ENCODE measurements around the gene EBF3.

The EBF3 gene

DNA sequence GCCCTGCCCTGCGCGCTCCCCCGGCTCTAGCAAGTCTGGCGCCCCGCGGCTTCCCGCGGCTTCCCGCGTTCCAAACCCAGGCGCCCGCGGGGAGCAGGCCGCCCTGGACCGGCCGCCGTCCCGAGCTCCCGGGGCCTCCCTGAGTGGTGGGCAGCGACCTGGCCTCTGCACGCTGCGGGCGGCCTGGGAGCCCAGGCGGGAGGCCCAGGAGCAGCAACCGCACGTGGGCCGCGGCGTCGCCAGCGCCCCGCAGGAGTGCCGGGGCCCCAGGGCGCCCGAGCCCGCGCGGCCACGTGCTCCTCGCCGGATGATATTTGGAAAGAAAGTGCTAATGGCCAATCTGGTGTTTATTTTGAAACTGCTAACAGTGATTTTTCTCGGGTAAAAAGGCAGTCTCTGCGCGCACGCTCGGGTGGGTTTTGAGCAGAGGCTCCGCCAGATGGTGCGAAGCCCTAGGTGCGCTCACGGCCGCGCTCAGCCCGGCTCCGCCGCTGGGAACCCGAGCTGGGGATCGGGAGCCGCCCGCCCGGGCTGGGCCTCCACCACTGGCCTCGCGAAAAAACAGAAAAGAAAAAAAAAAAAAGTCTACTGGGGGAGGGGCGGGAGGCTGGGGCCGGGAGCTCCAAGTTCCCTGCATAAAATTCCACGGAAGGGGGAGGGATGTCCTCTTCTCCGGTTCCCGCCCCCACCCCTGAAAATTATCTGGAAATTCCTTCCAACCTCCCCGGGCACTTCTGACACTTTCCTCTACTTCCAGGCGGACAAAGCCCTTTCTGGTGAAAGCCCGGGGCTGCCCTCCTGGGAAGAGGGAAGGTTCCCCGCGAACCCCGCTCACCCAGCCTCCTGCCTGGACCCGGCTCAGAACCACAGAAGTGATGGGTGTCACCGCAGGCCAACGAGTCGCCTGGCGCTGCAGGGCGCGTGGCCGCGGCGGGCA lies 4.3 kb downstream of the EBF3 start:
- DNase-seq: peak in 1 of 2 experiments; percentile 17

DNA sequence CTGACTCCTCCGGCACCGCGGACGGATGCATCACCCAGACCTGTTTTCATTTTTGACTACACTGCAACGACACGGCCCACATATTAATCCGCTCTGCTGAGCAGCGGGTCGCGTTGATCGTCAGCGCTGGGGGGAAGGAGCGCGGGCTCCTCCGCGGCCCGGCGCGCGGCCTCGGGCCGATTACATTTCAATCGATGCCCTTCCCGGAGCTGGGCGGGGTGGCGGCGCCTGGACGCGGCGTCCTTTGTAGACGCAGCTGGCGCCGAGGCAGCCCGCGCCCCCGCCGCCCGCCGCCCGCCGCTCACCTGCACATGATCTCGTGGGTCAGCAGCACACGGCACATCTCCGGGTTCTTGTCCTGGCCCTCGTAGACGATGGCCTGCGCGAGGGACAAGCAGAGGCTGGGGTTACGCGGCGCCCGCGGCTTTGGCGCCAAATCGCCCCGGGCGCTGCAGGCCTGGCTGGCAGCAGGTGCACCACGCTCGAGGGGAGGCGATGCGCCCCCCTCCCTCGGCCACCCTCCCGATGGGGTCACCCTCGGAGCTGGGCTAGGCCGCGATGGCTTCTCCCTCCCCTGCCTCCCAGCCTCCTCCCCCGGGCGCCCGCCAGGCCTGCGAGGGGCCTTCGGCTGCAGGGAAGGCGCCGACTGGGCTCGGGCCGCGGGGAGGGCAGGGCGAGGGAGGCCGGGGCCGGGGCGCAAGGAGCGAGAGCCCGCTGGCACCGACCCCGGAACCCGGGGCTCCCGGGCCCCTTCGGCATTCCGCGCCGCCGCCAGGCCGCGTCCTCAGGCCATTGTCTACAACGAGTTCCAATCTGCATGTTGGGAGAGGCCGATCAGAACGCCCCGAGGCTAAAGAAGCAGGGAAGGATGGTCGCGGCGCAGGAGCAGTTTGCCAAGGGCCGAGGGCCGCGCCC lies 5.2 kb downstream of the EBF3 start:
- peak in 1 of 2 experiments; percentile 45 for DNase-seq

DNA sequence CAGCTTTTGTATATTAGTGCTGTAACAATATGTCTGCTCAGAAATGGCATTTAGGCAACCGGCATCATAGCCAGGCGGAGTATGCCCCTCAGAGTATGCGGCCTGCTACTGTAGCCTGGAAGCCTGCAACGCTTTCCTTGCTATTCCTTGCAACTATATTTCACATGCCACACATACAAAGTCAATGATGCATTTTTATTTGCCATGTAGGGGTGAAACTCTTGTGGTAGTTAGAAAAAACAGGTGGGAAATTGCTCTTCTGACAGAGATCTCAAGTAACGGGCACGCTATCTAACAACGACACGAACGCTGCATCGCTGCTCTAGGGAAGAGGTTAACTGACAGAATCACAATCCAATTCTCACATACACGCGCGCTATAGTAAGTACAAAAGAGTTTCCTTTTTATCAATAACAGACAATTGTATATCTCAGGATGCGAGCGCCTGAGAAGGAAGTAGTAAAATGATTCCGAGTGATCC lies 5.9 kb downstream of the EBF3 start:
- DNase-seq: peak in 1 of 2 experiments; percentile 23

DNA sequence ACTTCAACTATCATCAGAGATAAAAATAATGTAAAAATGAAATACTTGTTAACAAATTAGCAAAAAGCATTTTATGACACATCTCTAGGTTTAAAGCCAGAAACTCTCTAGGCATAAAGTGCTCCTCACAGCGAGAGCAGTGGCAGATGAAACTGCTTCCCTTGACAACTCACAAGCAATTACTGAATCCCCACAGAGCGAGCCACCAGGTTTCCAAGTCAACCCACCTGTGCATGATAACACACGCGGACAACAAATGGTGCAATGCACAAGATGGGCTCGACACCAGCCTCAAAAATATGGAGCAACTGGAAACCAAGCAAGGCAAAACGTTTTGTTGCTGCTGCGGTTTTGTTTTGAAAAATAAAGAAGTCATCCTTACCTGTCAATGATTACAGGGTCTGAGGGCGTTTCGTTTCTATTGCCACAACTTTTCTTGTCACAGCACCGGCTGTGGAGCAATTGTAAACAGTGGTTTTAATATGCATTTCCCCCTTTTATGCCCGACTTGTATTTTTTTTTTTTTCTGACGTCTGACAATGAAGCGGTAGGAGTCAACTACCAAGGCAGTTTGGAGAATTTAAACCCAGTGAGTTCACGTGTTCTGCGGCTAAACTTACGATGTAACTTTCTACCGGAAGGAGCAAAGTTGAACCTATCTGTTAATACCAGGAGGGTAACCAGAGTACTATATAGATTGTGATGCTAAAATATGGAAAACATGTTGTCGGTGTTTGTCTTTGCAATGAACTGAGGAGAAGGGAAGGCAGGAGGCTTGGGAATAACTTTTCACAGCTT lies 7.0 kb downstream of the EBF3 start:
- DNase-seq: no peak

DNA sequence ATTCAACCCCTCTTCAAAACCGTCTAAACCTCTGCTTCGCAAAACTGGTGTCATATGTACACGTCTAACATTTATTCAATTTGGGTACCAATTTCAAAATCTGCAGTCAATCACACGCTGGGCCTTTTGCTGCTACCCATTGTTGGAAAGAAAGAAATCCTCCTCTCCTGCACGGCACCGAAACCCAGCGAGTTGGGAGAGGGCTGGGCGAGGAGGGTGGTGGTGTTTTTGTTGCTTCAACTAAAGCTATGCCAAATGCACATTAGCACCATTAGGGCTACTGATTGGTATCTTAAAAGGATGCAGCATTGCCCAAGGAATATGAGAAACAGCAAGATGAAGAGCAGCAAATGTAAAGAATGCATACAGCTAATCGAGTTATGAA lies 7.8 kb downstream of the EBF3 start:
- DNase-seq: no peak

DNA sequence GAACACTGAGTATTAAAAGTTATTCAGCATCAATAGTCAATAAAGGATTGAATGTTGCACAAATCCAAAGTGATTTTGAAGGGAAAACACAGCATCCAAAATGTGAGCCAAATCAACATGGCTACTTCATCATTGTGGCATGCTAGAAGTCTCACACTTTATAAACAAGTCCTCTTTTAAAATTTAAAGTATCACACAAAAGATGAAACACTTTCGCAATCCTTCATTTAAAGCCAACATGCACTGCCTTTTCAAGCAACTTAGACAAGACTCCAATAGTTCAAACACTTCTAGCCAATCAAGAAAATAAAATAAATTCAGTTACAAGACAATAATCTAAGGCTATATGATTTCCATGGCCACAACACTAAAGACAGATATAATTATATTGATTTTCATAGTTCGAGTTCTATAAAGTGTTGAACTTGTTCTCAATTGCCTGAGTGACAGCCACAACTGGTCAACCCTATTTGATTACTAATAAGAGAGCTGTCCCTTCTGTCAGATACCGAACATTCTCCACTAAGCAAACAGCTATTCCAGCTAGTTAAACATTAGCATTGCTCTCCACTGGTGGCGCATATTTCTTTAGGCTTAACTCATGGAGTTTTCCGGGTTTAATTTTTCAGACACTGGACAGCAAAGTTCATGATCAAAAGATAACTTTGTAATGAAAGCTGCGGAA lies 8.3 kb downstream of the EBF3 start:
- peak in 1 of 2 experiments; percentile 36 for DNase-seq

DNA sequence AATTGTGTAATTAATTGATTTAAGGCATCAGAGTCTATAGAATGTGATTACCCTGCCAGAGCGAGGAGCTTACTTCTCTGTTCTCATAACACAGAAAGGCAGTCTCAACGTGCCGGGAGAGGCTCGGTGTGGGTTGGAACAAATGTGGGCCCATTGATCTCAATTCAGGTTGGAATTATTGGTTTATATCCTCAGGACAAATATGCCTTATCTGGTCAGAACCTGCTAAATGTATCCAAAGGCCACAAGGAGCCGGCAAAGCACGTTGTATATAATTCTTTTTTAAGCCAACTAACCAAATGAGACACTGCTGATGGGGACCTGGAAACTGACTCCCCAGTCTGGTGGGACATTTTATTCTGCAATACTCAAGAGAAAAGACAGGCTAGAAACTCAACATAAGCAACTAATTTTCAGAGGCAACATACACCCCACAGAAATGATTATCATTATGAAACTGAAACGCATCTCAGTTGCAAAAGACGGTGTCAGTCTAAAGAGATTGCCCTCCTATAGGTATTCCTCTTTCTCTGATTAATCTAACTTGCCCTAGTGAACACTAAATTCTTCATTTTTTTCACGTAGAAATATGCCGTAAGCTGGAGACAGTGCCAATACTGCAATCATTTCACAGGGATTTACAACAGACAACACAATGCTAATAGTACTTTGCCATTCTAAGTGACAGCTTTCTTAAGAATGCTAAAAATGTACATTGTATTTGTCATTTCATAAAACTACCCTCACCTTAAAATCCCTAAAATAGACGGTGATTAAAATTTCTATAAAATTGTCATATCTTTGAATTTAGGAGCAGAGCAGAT lies 9.4 kb downstream of the EBF3 start:
- no peak for DNase-seq

DNA sequence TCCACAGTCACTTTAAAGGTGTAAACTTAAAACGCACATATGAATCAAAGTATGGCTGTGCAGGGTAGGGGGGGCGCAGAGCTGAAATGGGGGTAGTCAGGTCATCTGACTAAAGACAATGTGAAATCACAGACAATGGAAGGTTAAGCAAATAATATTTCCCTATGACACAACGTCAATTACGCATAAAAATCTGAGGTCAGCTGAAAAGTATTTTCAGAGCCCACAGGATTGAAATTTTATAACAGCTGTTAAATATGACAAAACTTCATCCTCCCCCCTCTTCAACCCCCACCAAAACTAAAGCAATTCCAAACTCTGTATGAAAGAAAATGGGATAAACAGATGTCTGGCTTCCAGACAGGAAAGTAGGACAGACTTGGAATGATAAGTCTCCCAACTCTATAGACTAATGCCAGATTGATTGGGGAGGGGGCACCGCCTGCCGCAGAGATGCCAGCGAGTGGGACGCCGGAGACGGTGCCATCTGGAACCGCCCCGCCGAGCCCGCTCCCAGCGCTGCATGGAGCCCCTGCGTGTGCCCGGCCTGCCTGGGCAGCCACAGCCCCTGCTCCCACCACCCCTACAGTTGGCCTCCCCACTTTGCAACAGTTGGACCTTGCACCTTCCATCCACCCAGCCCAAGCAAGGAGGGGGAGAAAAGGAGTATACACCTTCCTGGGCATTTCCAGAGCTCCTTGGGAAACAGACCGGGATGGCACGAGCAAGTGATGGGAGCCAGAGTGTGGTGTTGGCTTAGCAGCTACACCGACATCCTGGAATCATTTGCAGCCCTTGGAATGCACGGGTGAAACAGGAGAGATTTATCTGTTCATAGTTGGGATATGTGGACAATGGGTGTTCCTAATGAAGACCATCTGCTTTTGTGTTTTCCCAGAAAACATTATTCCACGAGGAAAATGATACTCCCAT lies 10.7 kb downstream of the EBF3 start:
- no peak for DNase-seq

DNA sequence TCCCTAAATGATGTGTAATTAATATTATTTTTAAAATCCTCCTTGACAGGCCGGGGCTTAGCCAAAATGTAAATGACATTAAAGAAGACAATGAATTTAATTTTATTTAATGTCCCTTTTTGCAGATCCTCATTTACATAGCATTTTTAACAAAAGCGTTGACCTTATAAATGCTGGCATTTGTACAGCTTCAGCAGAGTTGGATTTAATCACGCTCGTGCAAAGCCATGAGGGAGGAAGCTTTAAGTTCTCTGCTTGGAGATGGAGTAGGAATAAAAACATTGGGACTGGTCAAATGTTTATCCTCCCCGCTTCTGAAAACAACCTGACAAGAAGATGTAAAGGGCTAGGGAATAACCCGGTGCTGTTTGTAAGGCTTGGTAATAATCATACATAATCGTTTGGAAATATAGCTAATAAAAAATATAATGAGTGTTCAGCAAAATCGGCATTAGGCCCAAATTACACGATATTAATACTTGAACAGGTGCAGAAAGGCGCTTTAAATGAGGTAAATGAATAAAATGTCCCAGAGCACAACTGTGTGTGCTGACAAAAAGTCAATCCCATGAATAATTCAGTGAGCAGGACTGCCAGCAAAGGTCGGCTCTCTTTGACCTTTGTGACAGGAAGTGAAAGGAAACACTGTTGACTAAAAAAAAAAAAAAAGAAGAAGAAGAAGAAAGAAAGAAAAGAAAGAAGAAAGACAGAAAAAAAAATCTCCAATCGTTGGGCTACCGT lies 11.5 kb downstream of the EBF3 start:
- no peak for DNase-seq

DNA sequence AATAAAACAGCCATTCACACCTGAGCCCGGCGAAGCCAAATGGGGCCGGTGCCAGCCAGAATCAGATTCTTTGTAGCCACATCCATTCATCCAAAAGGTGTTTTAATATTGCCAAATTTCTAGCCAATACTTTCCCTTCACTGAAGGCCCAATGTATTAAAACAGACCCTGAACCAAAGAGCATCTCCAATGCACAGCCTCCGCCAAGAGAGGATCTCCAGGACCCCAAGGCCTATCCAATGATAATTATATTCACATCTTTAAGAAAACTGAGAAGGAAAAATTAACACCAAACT lies 12.2 kb downstream of the EBF3 start:
- DNase-seq: no peak

DNA sequence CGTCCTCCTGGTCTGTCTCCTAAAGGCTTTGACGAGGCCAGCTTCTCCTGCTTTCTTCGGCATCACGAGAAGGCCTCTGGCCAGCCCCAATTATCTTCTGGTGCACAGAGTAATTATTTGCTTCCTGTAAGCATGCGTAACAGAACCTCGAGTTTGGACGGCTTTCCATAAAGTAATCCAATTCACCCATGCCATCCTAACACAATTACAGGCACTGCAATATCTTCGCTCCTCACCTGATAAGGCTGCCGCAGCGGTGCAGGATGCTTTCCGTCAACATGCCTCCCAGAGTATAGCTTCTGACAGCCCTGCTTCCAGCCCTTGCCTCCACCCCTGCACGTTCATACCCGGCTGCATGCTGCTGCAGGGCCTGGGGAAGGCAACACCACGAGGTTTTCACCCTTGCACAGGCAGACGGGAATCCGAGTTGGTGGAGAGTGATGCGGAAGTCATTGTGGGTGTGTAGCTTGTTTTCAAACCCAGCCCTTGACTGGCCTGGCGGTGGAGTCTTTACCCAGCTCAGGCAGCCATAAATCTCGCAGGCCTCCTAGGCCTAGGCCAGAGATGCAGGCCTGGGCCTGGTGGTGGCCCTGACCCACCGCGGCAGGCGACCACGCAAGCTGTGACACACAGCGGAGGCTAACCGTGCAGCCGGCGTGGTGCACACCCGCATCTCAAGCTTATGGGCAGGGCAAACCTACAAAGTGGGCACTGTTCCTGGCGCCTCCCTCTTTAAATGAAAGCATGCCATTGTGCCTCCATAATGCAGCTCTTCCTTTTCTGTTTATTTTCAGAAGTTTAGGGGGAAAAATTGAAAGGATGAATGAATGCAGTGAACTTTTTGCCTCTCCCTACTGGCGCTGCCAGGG lies 12.7 kb downstream of the EBF3 start:
- no peak for DNase-seq

DNA sequence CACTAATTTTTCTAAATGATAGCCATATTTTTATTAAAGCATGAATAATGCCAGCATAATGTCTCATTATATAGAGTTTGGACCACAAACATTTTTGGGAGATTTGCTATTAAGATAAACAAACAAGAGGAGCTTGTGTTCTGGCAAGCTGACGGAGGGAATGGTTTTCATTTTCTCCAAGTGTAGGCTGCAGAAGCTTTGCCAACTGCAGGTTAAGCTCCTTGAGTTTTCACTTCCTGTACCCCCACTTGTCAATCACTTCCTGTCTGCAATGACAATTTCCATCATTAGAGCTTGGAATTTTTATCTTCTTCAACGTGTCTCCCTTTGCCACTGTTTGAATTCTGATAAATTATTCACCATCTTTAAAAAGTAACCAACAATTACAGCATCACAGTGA lies 13.4 kb downstream of the EBF3 start:
- no peak for DNase-seq

DNA sequence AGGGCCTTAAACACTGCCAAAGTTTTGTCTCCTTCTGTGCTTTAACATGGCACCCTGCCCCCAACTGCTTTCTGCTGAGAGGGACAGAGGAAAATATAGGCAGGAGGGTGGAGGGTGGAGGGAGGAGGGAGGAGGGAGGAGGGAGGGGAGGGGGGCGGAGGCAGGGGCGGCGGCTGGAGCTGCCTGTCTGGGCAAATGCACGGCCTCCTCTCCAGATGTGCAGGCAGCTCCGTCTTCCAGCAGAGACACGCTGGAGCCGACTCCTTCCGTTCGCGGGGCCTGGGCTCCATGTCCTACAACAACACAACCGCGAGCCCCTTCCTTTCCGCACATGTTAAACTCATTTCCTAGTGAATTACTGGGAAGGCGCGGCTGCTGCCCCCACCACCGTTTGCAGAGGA lies 14.2 kb downstream of the EBF3 start:
- DNase-seq: peak in 1 of 2 experiments; percentile 20

DNA sequence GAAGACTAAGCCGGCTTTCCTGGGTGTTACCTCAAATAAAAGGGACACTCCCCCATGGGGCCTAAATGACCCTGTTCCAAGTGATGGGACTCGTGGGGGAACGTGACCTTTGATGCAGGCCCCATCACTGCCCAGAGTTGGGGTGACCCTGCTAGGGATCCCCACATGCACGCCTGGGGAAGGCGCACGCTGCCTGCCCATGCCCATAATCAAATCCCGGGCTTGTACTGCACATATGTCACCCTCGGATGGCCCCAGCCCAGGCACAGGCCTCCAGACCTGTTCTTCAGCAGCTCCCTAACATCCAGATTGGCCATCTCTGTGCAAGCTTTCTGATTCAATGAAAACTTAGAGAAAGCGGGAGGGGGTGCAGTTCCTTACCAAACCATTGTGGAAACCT lies 14.7 kb downstream of the EBF3 start:
- no peak for DNase-seq

DNA sequence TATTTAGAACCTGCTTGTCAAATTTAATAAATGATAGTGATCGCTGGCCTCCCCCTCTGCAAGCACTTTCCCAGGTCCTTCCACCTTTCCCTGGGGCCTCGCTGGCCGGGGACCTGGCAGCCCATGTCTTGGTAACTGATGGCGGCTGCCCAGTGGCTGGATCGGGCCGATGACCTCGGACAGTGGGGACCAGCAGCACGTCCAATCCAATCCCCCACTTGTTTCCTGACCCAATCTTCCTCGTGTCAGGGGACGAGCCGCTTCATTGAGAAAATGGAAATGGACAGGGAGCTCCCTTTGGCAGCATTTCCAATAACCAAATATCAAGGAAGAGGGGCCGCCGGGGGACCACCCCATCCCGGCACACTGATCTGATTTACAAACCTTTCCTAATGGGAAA lies 17.2 kb downstream of the EBF3 start:
- DNase-seq: no peak

DNA sequence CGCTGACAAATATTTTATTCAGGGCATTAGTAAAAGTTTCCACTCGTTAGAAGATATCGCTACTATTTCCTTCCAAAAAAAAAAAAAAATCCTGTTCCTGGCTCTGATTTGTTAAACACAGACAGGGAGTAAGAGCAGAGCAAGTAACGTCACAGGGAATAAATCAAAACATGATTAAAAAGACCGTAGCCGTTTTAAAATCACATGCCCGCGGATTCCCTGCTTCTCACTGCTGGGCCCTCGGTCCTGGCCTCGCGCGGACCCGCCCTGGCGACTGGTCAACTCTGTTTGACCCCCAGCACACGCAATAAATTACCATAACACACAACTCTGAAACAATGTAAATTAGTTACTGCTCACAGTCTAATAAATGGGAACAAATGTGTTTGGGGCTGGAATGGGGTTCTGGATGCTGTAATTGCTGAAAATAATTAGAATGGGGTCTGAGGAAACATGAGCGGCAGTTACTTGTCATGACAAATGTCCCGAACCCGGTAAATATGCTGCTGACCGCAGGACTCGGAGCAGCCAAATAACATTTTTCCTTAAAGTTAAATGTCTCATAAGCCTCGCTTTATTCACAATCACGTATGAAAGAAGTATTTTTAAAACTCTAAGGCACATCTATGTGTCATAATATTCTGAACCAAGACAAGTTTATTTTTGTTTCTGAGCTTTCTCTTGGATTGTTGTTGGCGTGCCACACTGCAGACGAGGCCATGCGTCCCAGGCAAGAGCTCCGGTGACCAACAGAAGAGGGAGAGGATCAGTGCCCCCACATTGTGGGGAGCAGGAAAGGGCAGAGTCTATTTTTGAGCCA lies 17.9 kb downstream of the EBF3 start:
- no peak for DNase-seq

DNA sequence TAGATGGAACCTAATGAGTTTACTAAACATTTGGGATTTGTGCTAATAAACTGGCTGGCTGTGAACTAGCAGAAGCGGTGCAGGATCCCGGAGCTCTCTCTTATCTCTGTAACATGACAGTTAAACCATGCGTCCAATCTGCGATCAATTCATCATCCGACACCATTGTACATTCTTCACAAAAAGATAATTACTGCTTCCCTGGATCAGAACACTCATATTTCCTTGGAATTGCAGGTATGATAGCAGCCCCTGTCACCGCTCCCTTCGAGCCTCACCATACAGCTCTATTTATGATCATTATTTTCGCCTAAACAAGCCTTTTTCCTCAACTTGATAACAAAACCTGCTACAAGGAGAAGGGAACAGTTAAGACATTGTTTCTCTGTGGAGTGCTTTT lies 18.5 kb downstream of the EBF3 start:
- DNase-seq: no peak

DNA sequence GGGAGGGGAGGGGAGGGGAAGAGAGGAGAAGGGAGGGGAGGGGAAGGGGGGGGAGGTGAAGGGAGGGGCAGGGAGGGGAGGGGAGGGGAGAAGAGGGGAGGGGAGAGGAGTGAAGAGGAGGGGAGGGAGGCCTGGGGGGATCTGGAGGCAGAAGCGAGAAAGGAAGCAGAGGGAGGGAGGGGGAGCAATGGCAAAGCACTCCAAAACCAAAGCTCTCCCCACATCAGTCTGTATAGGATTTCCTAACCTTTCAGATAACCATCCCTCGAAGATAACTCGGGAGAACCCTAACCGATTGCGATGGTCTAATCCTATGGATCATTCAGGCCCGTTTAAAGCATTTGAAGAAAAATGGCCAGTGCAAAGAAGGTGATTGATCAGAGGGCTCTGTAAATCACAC lies 19.0 kb downstream of the EBF3 start:
- DNase-seq: no peak
